HG02943 (cell line): ENCODE data around the gene MEIOSIN.
"Not testable (repeated sequence)": the region's sequence is repeated elsewhere in the genome, so short reads cannot be mapped to it uniquely, and the experiment has no call there.

Source experiments
- ATAC-seq: cut with Tn5 transposase; IDR thresholded peaks from one replicate; pipeline ENCODE4 v1.9.1; 2021; ENCODE audit warnings: mild to moderate bottlenecking, low read depth, moderate library complexity; ENCODE audit not compliant: unreplicated experiment

Gene MEIOSIN

DNA sequence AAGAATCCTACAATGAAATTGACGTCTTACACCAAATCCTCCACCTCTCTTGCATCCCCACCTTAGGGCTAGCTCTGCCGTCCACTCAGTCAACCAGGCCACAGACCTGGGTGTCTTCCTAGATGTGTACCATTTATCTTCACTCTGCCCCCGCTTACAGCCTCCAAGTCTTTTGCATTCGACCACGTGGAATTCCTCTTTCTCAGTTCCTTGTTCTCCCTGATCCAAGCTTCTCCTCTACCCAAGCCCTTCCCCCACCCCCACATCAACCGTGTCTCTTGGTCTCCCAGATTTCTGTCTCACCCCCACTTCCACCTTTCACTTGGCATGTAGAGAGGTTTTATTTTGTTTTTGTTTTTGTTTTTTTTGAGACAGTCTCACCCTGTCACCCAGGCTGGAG, 60.6 kb downstream of the MEIOSIN start:
- no peak for ATAC-seq

DNA sequence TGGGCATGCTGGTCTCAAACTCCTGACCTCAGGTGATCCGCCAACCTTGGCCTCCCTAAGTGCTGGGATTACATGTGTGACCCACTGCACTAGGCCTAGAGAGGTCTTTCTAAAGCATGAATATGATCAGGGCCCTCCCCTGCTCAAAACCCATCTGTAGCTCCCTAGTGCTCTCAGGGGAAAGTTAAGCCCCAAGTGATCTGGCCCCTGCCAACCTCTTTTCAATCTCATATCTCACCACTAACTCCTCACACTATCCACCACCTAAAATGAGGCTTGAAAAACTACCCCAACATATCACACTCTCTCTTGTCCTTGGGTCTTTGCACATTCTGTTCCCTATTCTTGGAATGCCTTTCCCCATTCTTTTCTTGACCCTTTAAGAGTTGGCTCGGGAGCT, 61.4 kb downstream of the MEIOSIN start:
- ATAC-seq, result no peak

DNA sequence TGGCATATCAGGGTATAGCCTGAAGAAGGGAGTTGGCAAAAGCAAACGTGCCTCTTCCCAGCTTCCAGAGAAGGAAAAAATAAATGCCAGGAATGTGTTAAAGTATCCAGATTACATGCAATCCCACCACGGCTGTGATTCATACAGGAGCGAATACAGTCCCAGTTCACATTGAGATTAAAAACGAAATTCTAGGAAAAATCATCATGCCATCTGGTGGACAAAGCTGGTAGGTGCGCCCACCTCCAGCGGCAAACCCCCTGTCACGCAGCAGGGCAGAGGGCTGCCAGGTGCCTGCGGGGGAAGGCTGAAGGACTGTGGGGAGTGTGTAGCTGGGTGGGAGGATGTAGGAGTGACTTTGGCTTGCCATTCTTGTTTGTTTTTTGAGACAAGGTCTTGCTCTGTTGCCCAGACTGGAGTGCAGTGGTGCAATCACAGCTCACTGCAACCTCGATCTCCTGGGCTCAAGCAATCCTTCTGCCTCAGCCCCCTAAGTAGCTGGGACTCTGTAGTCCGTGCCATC, 65.8 kb downstream of the MEIOSIN start:
- ATAC-seq, result no peak

DNA sequence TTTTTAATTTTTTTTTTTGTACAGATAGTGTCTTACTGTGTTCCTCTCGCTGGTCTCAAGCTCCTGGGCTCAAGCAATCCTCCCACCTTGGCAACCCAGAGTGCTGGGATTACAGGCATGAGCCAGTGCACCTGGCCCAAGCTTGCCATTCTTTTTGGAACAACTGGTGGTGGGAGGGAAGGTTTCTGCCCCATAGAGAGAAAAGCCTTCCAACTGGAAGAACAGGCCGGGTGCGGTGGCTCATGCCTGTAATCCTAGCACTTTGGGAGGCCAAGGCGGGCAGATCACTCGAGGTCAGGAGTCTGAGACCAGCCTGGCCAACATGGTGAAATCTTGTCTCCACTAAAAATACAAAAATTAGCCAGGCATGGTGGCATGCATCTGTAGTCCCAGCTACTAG, 66.3 kb downstream of the MEIOSIN start:
- not testable (repeated sequence) for ATAC-seq

DNA sequence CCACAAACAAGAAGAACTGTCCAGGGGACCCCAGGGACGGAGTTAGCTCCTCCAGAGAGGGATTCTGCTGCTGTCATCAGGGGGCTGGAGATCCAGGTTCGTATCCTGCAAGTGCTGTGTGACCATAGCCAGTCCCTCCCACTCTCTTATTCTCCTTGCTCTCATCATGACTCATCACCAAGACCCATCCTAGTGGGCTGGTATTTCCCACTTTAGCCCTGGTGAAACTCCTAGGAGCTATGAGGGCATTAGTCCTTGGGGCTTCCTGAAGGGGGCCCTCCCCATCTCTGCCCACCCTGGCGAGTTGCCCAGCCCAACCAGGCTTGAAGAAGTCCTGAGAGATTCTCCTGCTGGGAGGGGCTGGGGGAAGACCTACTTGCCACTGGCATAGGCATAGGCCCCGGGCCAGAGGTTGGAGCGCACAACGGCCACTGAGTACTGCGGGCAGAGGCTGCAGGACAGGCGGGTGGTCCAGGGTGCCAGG, 66.9 kb downstream of the MEIOSIN start:
- ATAC-seq, result no peak

DNA sequence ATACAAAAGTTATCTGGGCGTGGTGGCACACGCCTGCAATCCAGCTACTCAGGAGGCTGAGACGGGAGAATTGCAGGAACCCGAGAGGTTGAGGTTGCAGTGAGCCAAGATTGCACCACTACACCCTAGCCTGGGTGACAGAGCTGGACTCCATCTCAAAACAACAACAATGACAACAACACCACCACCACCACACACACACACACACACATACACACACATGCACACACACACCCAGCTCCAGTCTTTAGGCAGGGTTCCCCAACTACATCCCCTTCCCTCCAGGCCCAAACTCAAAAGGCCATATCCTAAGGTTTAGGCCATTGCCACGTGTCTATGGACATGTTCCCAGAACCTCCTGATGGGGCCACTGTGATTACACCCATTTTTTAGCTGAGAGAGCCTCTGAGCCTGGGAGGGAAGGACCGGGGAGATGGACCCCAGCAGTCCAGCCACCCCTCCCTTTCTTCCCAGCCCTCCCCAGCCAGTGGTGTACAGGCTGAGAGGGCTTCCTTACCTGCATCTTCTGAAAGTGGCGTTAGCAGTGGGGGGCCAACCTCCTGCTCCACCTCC, 68.5 kb downstream of the MEIOSIN start:
- no peak for ATAC-seq

DNA sequence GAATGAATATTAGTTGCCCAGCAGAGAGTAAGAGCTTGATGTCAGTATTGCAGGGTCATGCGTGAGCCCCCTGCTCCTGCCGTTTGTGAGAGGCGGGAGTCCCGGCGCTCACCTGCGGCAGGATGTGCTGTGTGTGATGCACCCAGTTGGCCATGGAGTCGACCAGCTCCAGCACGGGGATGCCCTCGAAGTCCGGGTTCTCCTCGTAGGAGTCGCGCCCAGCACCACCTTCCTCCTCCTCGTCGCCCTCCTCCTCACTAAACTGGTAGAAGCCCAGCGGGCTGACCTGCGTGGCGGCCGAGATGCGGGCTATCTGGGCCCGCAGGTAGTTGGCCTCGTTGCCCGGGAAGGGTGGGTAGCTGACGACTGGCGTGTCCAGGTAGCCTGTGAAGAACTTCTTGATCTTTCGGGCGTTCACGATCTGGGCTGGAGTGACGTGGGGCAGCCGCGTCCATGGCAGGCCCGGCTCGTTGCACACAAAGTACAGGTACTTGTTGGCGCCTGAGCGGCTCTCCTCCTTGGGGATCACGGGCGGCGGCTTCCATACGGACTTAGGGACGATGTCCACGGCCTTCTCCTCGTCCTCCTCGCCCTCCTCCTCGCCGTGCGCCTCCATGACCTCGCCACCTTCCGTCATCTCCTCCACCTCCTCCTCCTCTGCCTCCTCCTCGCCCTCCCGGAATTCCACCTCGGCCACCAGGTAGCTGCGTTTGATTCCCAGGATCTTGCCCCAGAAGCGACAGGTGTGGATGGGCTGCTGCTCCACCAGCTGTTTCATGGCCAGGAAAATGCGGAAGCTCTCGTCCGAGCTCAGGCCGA, 71.1 kb downstream of the MEIOSIN start:
- no peak for ATAC-seq

DNA sequence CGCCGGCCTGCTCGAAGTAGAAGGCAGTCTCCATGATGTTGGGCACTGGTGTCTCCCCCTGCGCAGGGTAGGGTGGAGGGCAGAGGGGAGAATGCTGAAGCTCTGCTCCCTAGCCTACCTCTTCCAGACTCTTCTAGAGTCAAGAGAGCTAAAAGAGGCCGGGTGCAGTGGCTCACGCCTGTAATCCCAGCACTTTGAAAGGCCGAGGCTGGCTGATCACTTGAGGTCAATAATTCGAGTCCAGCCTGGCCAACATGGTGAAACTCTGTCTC, 71.7 kb downstream of the MEIOSIN start:
- ATAC-seq, result no peak

DNA sequence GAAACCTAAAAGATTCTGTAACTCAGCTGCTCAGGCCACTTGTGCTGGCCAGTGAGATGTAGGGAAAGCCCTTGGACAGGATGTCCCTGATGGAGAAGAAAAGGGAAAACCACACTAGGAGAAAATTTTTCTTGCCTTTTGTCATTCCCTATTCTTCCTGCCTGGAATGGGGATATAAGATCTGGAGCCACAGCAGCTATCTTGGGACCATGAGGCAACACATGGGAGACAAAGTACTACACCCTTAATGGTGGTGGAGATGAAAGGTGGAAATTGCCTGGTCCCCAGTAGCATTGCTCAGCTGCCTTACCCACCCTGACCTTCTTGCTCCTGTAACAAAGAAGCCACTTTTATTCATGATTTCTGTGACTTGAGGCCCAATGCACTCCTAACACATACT, 72.5 kb downstream of the MEIOSIN start:
- ATAC-seq, result no peak

DNA sequence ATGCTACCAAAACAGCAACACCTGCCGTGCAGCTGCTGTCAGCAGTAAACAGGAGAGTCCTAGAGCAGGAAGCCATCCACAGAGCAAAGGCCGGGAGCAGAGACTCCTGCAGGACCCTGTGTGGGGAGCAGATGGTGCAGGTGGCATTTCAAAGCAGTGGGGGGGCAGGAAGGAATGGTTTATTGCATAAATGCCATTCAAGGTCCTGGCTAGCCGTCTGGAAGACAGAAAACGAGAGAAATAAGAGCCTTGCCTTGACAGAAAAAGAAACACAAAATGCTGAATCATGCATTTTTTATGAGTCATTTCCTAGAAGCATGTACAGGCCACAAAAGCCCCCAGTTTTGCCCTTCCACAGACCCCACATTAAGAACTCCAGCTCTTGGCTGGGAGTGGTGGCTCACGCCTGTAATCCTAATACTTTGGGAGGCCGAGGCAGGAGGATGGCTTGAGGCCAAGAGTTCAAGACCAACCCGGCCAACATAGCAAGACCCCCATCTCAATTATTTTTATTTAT, 76.5 kb downstream of the MEIOSIN start:
- ATAC-seq, result no peak

DNA sequence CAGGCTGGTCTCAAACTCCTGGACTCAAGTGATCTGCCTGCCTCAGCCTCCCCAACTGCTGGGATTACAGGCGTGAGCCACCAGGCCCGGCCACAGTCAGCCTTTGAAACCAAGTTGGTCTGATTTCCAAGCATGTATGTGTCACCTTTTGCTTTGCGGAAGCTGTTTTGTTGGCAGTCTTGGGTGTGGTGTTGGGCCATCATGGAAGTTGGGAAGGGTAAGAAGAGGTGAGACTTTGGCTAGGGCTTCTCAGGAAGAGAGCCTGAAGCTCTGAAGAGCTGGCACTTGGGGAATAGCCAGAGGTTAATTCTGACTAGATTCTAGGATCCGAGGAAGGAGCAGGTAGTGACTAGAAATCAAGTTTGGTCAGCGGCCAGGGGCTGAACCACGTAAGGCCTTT, 79.1 kb downstream of the MEIOSIN start:
- no peak for ATAC-seq
